IMR-90 (cell line): Measurements from ENCODE around the gene KIAA0319L. TPM values are rescaled to one million over a fixed set of nuclear protein-coding genes. Genes with fewer than 3 reads are reported as not detected.

Experiments
- ATAC-seq: fragments of 200-7000 bp; cut with Tn5 transposase; 2 replicates; pipeline ENCODE4 v1.9.1; 2020; ENCODE audit warnings: low read depth, mild to moderate bottlenecking, moderate library complexity
- BruUV-seq: library from RNA; stranded (reverse); fragments of 400-500 nt; replicated peaks from 2 replicates; lab custom pipeline; 2021; lab: Mats Ljungman, UMichigan
- CTCF ChIA-PET: fragments of 300-600 bp; formaldehyde crosslinking; extraction: SDS; loops from one replicate; lab custom pipeline; 2021; ENCODE audit warnings: antibody characterized with exemption; lab: Yijun Ruan, JAX
- POLR2A ChIA-PET: fragments of 300-600 bp; sonication (Branson Sonifier 250); formaldehyde crosslinking; loops from one replicate; lab custom pipeline; 2022; ENCODE audit warnings: antibody characterized with exemption; ENCODE audit not compliant: unreplicated experiment; lab: Charles Lee
- DNase-seq: peaks from one replicate; pipeline ENCODE4 v3.0.0; 2013
- H2AFZ ChIP-seq: replicated peaks from 2 replicates; pipeline ENCODE3; 2013; ENCODE audit warnings: low read length, mild to moderate bottlenecking; ENCODE audit not compliant: poor library complexity
- H2AK5ac ChIP-seq: 2 replicates; pipeline ENCODE4 v1.6.1; 2013; ENCODE audit warnings: low read depth, low read length, inconsistent platforms
- H2AK9ac ChIP-seq: replicated peaks from 2 replicates; pipeline ENCODE3; 2013; ENCODE audit warnings: mild to moderate bottlenecking, low read depth, low read length, moderate library complexity; ENCODE audit not compliant: poor library complexity
- H2BK120ac ChIP-seq: 2 replicates; pipeline ENCODE4 v1.6.1; 2013; ENCODE audit warnings: low read depth, low read length, inconsistent platforms
- H2BK15ac ChIP-seq: 3 replicates; pipeline ENCODE4 v1.6.1; 2013; ENCODE audit warnings: low read depth, low read length, inconsistent platforms
- H2BK20ac ChIP-seq: 2 replicates; pipeline ENCODE4 v1.6.1; 2013; ENCODE audit warnings: low read depth, mild to moderate bottlenecking, inconsistent platforms, low read length, moderate library complexity
- H2BK5ac ChIP-seq: 2 replicates; pipeline ENCODE4 v1.6.1; 2013; ENCODE audit warnings: mild to moderate bottlenecking, low read depth, low read length, inconsistent platforms; ENCODE audit not compliant: poor library complexity, severe bottlenecking
- H3K14ac ChIP-seq: replicated peaks from 2 replicates; pipeline ENCODE4 v1.6.1; 2013; ENCODE audit warnings: low read depth, low read length, inconsistent platforms
- H3K18ac ChIP-seq: 2 replicates; pipeline ENCODE4 v1.6.1; 2013; ENCODE audit warnings: low read depth, low read length, control low read depth
- H3K23ac ChIP-seq: 2 replicates; pipeline ENCODE4 v1.6.1; 2013; ENCODE audit warnings: low read depth, low read length, inconsistent platforms
- H3K27ac ChIP-seq: 2 replicates; pipeline ENCODE4 v1.5.1; 2013; ENCODE audit warnings: mild to moderate bottlenecking, control low read depth, low read length; ENCODE audit not compliant: insufficient read depth
- H3K27me3 ChIP-seq: 2 replicates; pipeline ENCODE4 v1.6.1; 2013; ENCODE audit warnings: low read length; ENCODE audit not compliant: control insufficient read depth, insufficient read depth
- H3K36me3 ChIP-seq: 2 replicates; pipeline ENCODE4 v1.6.1; 2013; ENCODE audit warnings: low read length, mixed read lengths; ENCODE audit not compliant: control insufficient read depth, insufficient read depth
- H3K4ac ChIP-seq: 2 replicates; pipeline ENCODE4 v1.6.1; 2013; ENCODE audit warnings: low read depth, low read length, inconsistent platforms
- H3K4me1 ChIP-seq: 2 replicates; pipeline ENCODE4 v1.6.1; 2013; ENCODE audit warnings: low read length, mixed read lengths; ENCODE audit not compliant: control insufficient read depth, insufficient read depth
- H3K4me2 ChIP-seq: 2 replicates; pipeline ENCODE4 v1.6.1; 2013; ENCODE audit warnings: low read depth, mild to moderate bottlenecking, control low read depth, low read length, moderate library complexity
- H3K4me3 ChIP-seq: 2 replicates; pipeline ENCODE4 v1.5.1; 2013; ENCODE audit warnings: low read depth, mild to moderate bottlenecking, control low read depth, low read length, moderate library complexity; ENCODE audit not compliant: insufficient read depth
- H3K56ac ChIP-seq: 2 replicates; pipeline ENCODE4 v1.6.1; 2013; ENCODE audit warnings: low read length, inconsistent platforms; ENCODE audit not compliant: insufficient read depth; ENCODE audit errors: extremely low read depth
- H3K79me1 ChIP-seq, 2 experiments: 2 replicates each; pipeline ENCODE4 v1.6.1; 2013; ENCODE audit warnings: low read length in 2 of 2, inconsistent platforms in 1 of 2, low read depth in 1 of 2
- H3K9ac ChIP-seq: 2 replicates; pipeline ENCODE4 v1.6.1; 2013; ENCODE audit warnings: low read depth, low read length, control low read depth
- H3K9me1 ChIP-seq: 2 replicates; pipeline ENCODE4 v1.6.1; 2013; ENCODE audit warnings: low read length, inconsistent platforms; ENCODE audit not compliant: insufficient read depth
- H3K9me3 ChIP-seq: 2 replicates; pipeline ENCODE4 v1.6.1; 2013; ENCODE audit warnings: low read length; ENCODE audit not compliant: control insufficient read depth, insufficient read depth
- H4K20me1 ChIP-seq: 2 replicates; pipeline ENCODE4 v1.6.1; 2013; ENCODE audit warnings: low read length, inconsistent platforms; ENCODE audit not compliant: insufficient read depth
- H4K5ac ChIP-seq: 2 replicates; pipeline ENCODE4 v1.6.1; 2013; ENCODE audit warnings: mild to moderate bottlenecking, low read depth, low read length, control low read depth
- H4K8ac ChIP-seq, 2 experiments: 2 replicates each; pipeline ENCODE4 v1.6.1; 2013; ENCODE audit warnings: low read depth in 2 of 2, low read length in 2 of 2, control low read depth in 1 of 2, inconsistent platforms in 1 of 2
- H4K91ac ChIP-seq: 2 replicates; pipeline ENCODE4 v1.6.1; 2013; ENCODE audit warnings: low read depth, low read length, inconsistent platforms; ENCODE audit not compliant: insufficient read depth
- BHLHE40 ChIP-seq: fragments of 150-350 bp; IDR thresholded peaks from 2 replicates; pipeline ENCODE4 v1.6.1; 2016; ENCODE audit warnings: mild to moderate bottlenecking, low read depth, low read length
- CEBPB ChIP-seq: IDR thresholded peaks from 2 replicates; pipeline ENCODE4 v1.6.1; 2012; ENCODE audit warnings: low read depth, low read length, improper control_type of control experiment
- CHD1 ChIP-seq: IDR thresholded peaks from 2 replicates; pipeline ENCODE4 v1.6.1; 2012; ENCODE audit warnings: low read depth, low read length, improper control_type of control experiment
- FOS ChIP-seq: fragments of 150-350 bp; IDR thresholded peaks from 2 replicates; pipeline ENCODE4 v1.6.1; 2016; ENCODE audit warnings: low read depth, low read length
- MAFK ChIP-seq: IDR thresholded peaks from 2 replicates; pipeline ENCODE4 v1.6.1; 2012; ENCODE audit warnings: low read depth, low read length, improper control_type of control experiment
- MAZ ChIP-seq: IDR thresholded peaks from 2 replicates; pipeline ENCODE4 v1.6.1; 2012; ENCODE audit warnings: low read depth, mild to moderate bottlenecking, low read length, improper control_type of control experiment, moderate library complexity, borderline replicate concordance
- MXI1 ChIP-seq: IDR thresholded peaks from 2 replicates; pipeline ENCODE4 v1.6.1; 2012; ENCODE audit warnings: low read depth, mild to moderate bottlenecking, low read length, moderate library complexity, borderline replicate concordance
- NFE2L2 ChIP-seq: fragments of 150-350 bp; IDR thresholded peaks from 2 replicates; pipeline ENCODE4 v1.6.1; 2016; ENCODE audit warnings: low read depth, mild to moderate bottlenecking, low read length
- POLR2A ChIP-seq: IDR thresholded peaks from 2 replicates; pipeline ENCODE4 v1.6.1; 2012; ENCODE audit warnings: mild to moderate bottlenecking, low read depth, low read length
- RAD21 ChIP-seq: IDR thresholded peaks from 2 replicates; pipeline ENCODE4 v1.6.1; 2012; ENCODE audit warnings: low read length, improper control_type of control experiment
- RCOR1 ChIP-seq: IDR thresholded peaks from 2 replicates; pipeline ENCODE4 v1.6.1; 2012; ENCODE audit warnings: mild to moderate bottlenecking, low read length, improper control_type of control experiment; ENCODE audit not compliant: insufficient replicate concordance
- RFX5 ChIP-seq: IDR thresholded peaks from 2 replicates; pipeline ENCODE4 v1.8.0; 2012; ENCODE audit warnings: low read depth, mild to moderate bottlenecking, low read length, moderate library complexity
- SMC3 ChIP-seq: fragments of 150-350 bp; IDR thresholded peaks from 2 replicates; pipeline ENCODE4 v1.6.1; 2016; ENCODE audit warnings: low read depth, mild to moderate bottlenecking, antibody characterized with exemption, low read length, moderate library complexity
- WGBS, 2 experiments: methylation state at CpG; one replicate each; pipeline versions ENCODE4 v1.1.5 to v1.1.7; 2013; ENCODE audit warnings: missing lambda C conversion rate in 2 of 2; ENCODE audit not compliant: insufficient read length in 1 of 2; ENCODE audit errors: extremely low coverage in 2 of 2; 5-methylcytosine and 5-hydroxymethylcytosine counted together
- dilution Hi-C: fragments of 300-500 bp; cut with HindIII; formaldehyde crosslinking; loops from one replicate; pipeline ENCODE4 v1.14.3; 2018; ENCODE audit warnings: low sequenced_read_pairs; ENCODE audit not compliant: unreplicated experiment
- in situ Hi-C: fragments of 300-500 bp; cut with MboI; formaldehyde crosslinking; loops from 3 replicates; pipeline ENCODE4 v1.14.3; 2019; ENCODE audit warnings: low sequenced_read_pairs, inconsistent platforms, mixed read lengths
- intact Hi-C: fragments of 100-400 bp; cut with micrococcal nuclease; formaldehyde crosslinking; loops from 2 replicates; pipeline ENCODE4 v1.10.0; 2022
- polyA plus RNA-seq, 3 experiments: library from polyadenylated mRNA; depleted of rRNA; stranded (reverse); fragments of >200 nt; gene quantifications; 2 replicates each; pipeline ENCODE4 v1.2.3, GENCODE V29; 2012; ENCODE audit warnings: low replicate concordance in 1 of 3
- total RNA-seq: library from RNA; depleted of rRNA; stranded (reverse); fragments of >200 nt; gene quantifications from 2 replicates; pipeline ENCODE4 v1.2.3, GENCODE V29; 2012
- TF ChIP-seq, protein P1 (sequence below): conservative IDR thresholded peaks from 2 replicates; pipeline ENCODE4 v1.5.1; 2012; ENCODE audit warnings: mild to moderate bottlenecking, low read depth, low read length, improper control_type of control experiment
- TF ChIP-seq, protein P2 (sequence below): fragments of 150-350 bp; IDR thresholded peaks from 2 replicates; pipeline ENCODE4 v1.6.1; 2016; ENCODE audit warnings: low read depth, mild to moderate bottlenecking, low read length, moderate library complexity, borderline replicate concordance
- TF ChIP-seq, protein P3 (sequence below): fragments of 150-350 bp; IDR thresholded peaks from 2 replicates; pipeline ENCODE4 v1.6.1; 2017; ENCODE audit warnings: mild to moderate bottlenecking, antibody characterized with exemption, low read length, low read depth

KIAA0319L gene
- total and polyA plus RNA-seq, 2 of the 4 experiments (the other 2 are of a cell fraction), result 38.0 to 49.8 TPM

GRCh38 chr1:35539824-35540261 lies 17.4 kb downstream of the KIAA0319L start:
- peaks cover 24% of the 10 kb centered on the region; the same call in 1 of the 2 replicates for H4K20me1 ChIP-seq
- no peak overlapping the region for H2AFZ ChIP-seq
- H3K18ac ChIP-seq, result no peak overlapping the region; the same call in 1 of the 2 replicates
- no peak overlapping the region; the same call in 1 of the 2 replicates for H2BK120ac ChIP-seq
- peak overlapping the region; percentile 62; the same call in 1 of the 2 replicates for H2BK20ac ChIP-seq
- H3K79me1 ChIP-seq, result peaks cover 39 to 65% of the 10 kb centered on the region in 2 experiments
- no peak overlapping the region for H3K56ac ChIP-seq
- peak; percentile 77 for ATAC-seq
- peak overlapping the region; percentile 69 for H2BK5ac ChIP-seq
- H4K91ac ChIP-seq, result peak overlapping the region; percentile 41; the same call in 1 of the 2 replicates
- H3K27ac ChIP-seq, result peak overlapping the region; percentile 81; the same call in 1 of the 2 replicates
- DNase-seq, result peak; percentile 80
- dilution Hi-C loops (no loop called here), intact Hi-C loops (loop anchor here (2.0 kb wide), 1 partner anchor 85 kb away; no protein-coding TSS in a partner anchor), in situ Hi-C loops (no loop called here)
- no peaks in the 10 kb centered on the region for H3K9me3 ChIP-seq
- no peaks in the 10 kb centered on the region for H3K27me3 ChIP-seq
- TF ChIP-seq MXI1 (no peak), RAD21 (no peak), MAZ (no peak), SMC3 (no peak), RCOR1 (no peak), CHD1 (no peak), MAFK (no peak), NFE2L2 (no peak), RFX5 (no peak), FOS (no peak), CEBPB (no peak), POLR2A (no peak), BHLHE40 (no peak)
- TF ChIP-seq, protein P1, sequence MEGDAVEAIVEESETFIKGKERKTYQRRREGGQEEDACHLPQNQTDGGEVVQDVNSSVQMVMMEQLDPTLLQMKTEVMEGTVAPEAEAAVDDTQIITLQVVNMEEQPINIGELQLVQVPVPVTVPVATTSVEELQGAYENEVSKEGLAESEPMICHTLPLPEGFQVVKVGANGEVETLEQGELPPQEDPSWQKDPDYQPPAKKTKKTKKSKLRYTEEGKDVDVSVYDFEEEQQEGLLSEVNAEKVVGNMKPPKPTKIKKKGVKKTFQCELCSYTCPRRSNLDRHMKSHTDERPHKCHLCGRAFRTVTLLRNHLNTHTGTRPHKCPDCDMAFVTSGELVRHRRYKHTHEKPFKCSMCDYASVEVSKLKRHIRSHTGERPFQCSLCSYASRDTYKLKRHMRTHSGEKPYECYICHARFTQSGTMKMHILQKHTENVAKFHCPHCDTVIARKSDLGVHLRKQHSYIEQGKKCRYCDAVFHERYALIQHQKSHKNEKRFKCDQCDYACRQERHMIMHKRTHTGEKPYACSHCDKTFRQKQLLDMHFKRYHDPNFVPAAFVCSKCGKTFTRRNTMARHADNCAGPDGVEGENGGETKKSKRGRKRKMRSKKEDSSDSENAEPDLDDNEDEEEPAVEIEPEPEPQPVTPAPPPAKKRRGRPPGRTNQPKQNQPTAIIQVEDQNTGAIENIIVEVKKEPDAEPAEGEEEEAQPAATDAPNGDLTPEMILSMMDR, result no peak
- TF ChIP-seq, protein P2, sequence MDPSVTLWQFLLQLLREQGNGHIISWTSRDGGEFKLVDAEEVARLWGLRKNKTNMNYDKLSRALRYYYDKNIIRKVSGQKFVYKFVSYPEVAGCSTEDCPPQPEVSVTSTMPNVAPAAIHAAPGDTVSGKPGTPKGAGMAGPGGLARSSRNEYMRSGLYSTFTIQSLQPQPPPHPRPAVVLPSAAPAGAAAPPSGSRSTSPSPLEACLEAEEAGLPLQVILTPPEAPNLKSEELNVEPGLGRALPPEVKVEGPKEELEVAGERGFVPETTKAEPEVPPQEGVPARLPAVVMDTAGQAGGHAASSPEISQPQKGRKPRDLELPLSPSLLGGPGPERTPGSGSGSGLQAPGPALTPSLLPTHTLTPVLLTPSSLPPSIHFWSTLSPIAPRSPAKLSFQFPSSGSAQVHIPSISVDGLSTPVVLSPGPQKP, result no peak
- TF ChIP-seq, protein P3, sequence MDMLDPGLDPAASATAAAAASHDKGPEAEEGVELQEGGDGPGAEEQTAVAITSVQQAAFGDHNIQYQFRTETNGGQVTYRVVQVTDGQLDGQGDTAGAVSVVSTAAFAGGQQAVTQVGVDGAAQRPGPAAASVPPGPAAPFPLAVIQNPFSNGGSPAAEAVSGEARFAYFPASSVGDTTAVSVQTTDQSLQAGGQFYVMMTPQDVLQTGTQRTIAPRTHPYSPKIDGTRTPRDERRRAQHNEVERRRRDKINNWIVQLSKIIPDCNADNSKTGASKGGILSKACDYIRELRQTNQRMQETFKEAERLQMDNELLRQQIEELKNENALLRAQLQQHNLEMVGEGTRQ, result no peak
- no peak overlapping the region for H3K23ac ChIP-seq
- H3K4me2 ChIP-seq, result peak overlapping the region; percentile 78
- no peak overlapping the region for H4K5ac ChIP-seq
- H3K4me1 ChIP-seq, result peaks cover 24% of the 10 kb centered on the region
- H3K9ac ChIP-seq, result no peak overlapping the region
- H2AK9ac ChIP-seq, result no peak overlapping the region
- H3K36me3 ChIP-seq, result peaks cover 1% of the 10 kb centered on the region; the same call in 1 of the 2 replicates
- CTCF ChIA-PET, result interaction anchor here (3.7 kb wide), 1 partner anchor 89 kb away, joined by 12 read pairs; no protein-coding TSS in a partner anchor
- no CpG with 5 or more reads among the region's 1 CpG for WGBS, 2 experiments
- peak overlapping the region; percentile 51; the same call in 1 of the 2 replicates for H3K4ac ChIP-seq
- POLR2A ChIA-PET, result no interaction called here
- peak overlapping the region; percentile 72; the same call in 1 of the 2 replicates for H3K14ac ChIP-seq
- no peak overlapping the region for H2BK15ac ChIP-seq
- BruUV-seq, result no TSS peak
- peak overlapping the region in 1 of 2 experiments; percentile 11; a peak in 1 of 4 replicates for H4K8ac ChIP-seq
- H3K9me1 ChIP-seq, result peaks cover 24% of the 10 kb centered on the region
- H2AK5ac ChIP-seq, result no peak overlapping the region; the same call in 1 of the 2 replicates
- H3K4me3 ChIP-seq, result no peak overlapping the region
